Measurements from ENCODE around the gene LATS2.

The LATS2 gene

GRCh38 chr13:21035498-21035897 is 25.9 kb downstream of the LATS2 start:
- Histone ChIP-seq H3K4ac (ENCODE audit: low read depth, low read length) (peak overlapping the region; percentile 78), H3K4me3 (ENCODE audit: low read depth, low read length) (no peak overlapping the region)
- WGBS (ENCODE audit: extremely low coverage, insufficient coverage, insufficient read length), result no CpG with 5 or more reads among the region's 5 CpGs

GRCh38 chr13:21034603-21035191 is 26.7 kb downstream of the LATS2 start:
- no peaks in the 10 kb centered on the region for H3K27me3 ChIP-seq (ENCODE audit: insufficient read depth, low read length)
- no peak overlapping the region for H3K4me2 ChIP-seq (ENCODE audit: low read length)
- H3K4me3 ChIP-seq (ENCODE audit: low read depth, low read length), result no peak overlapping the region
- H2AK5ac ChIP-seq (ENCODE audit: low read length), result no peak overlapping the region
- peaks cover 26% of the 10 kb centered on the region for H3K79me2 ChIP-seq (ENCODE audit: control insufficient read depth, insufficient read depth, low read length, poor library complexity)
- peak overlapping the region; percentile 73 for H3K4ac ChIP-seq (ENCODE audit: low read depth, low read length)
- H3K9ac ChIP-seq (ENCODE audit: low read length), result no peak overlapping the region
- H4K8ac ChIP-seq (ENCODE audit: low read depth, low read length), result no peak overlapping the region
- no peak overlapping the region for H3K27ac ChIP-seq (ENCODE audit: low read depth, low read length)
- no peak overlapping the region for H4K91ac ChIP-seq (ENCODE audit: low read depth, low read length)
- peaks cover 2% of the 10 kb centered on the region for H3K9me3 ChIP-seq (ENCODE audit: insufficient read depth, low read depth, low read length)
- H3K4me1 ChIP-seq (ENCODE audit: control insufficient read depth in 1 of 2, insufficient read depth in 2 of 2, low read length in 2 of 2), result peaks cover 8 to 10% of the 10 kb centered on the region in 2 experiments
- no peak overlapping the region for H3K18ac ChIP-seq (ENCODE audit: low read length)
- no peak overlapping the region for H3K23ac ChIP-seq (ENCODE audit: low read length)
- no peak for DNase-seq
- no peak overlapping the region for H3K14ac ChIP-seq (ENCODE audit: low read length)
- H3K36me3 ChIP-seq (ENCODE audit: control insufficient read depth in 1 of 2, insufficient read depth in 2 of 2, low read length in 2 of 2), result peaks cover 15 to 17% of the 10 kb centered on the region in 2 experiments
- H3K79me1 ChIP-seq (ENCODE audit: low read length), result no peaks in the 10 kb centered on the region
- no peak overlapping the region for H2BK5ac ChIP-seq (ENCODE audit: low read depth, low read length, poor library complexity)
- no peak overlapping the region for H2BK120ac ChIP-seq (ENCODE audit: insufficient read depth, low read length, poor library complexity)
- no CpG with 5 or more reads among the region's 8 CpGs for WGBS (ENCODE audit: extremely low coverage, insufficient coverage, insufficient read length)
- no peak overlapping the region for H2BK12ac ChIP-seq (ENCODE audit: low read length)
- peak overlapping the region; percentile 4 for H2AFZ ChIP-seq (ENCODE audit: insufficient read depth, low read length, poor library complexity)
- H4K12ac ChIP-seq (ENCODE audit: low read depth, low read length), result no peak overlapping the region

More at GRCh38 chr13:21035498-21035897, 25.9 kb downstream of the LATS2 start:
- Histone ChIP-seq H2BK12ac (ENCODE audit: low read length) (no peak overlapping the region), H4K8ac (ENCODE audit: low read depth, low read length) (no peak overlapping the region), H3K79me2 (ENCODE audit: control insufficient read depth, insufficient read depth, low read length, poor library complexity) (peaks cover 25% of the 10 kb centered on the region), H3K79me1 (ENCODE audit: low read length) (no peaks in the 10 kb centered on the region), H2AK5ac (ENCODE audit: low read length) (no peak overlapping the region), H3K9ac (ENCODE audit: low read length) (no peak overlapping the region), H3K14ac (ENCODE audit: low read length) (no peak overlapping the region), H3K23ac (ENCODE audit: low read length) (no peak overlapping the region), H3K4me1 (ENCODE audit: control insufficient read depth in 1 of 2, insufficient read depth in 2 of 2, low read length in 2 of 2) (peaks cover 8 to 10% of the 10 kb centered on the region in 2 experiments), H3K27ac (ENCODE audit: low read depth, low read length) (no peak overlapping the region), H3K18ac (ENCODE audit: low read length) (no peak overlapping the region), H3K4me2 (ENCODE audit: low read length) (no peak overlapping the region), H3K36me3 (ENCODE audit: control insufficient read depth in 1 of 2, insufficient read depth in 2 of 2, low read length in 2 of 2) (peaks cover 15 to 17% of the 10 kb centered on the region in 2 experiments), H4K91ac (ENCODE audit: low read depth, low read length) (no peak overlapping the region), H3K9me3 (ENCODE audit: insufficient read depth, low read depth, low read length) (peaks cover 2% of the 10 kb centered on the region), H2AFZ (ENCODE audit: insufficient read depth, low read length, poor library complexity) (no peak overlapping the region), H4K12ac (ENCODE audit: low read depth, low read length) (no peak overlapping the region), H2BK5ac (ENCODE audit: low read depth, low read length, poor library complexity) (no peak overlapping the region), H3K27me3 (ENCODE audit: insufficient read depth, low read length) (no peaks in the 10 kb centered on the region), H2BK120ac (ENCODE audit: insufficient read depth, low read length, poor library complexity) (no peak overlapping the region)
- DNase-seq, result no peak

GRCh38 chr13:21033856-21034602 is 27.4 kb downstream of the LATS2 start:
- no peak overlapping the region for H4K12ac ChIP-seq (ENCODE audit: low read depth, low read length)

GRCh38 chr13:21033212-21033840 is 28.1 kb downstream of the LATS2 start:
- no peak overlapping the region for H2BK5ac ChIP-seq (ENCODE audit: low read depth, low read length, poor library complexity)
- DNase-seq, result no peak
- H3K4me2 ChIP-seq (ENCODE audit: low read length), result no peak overlapping the region
- H3K9ac ChIP-seq (ENCODE audit: low read length), result no peak overlapping the region
- H3K18ac ChIP-seq (ENCODE audit: low read length), result no peak overlapping the region
- H3K79me2 ChIP-seq (ENCODE audit: control insufficient read depth, insufficient read depth, low read length, poor library complexity), result peaks cover 25% of the 10 kb centered on the region
- no peak overlapping the region for H2BK120ac ChIP-seq (ENCODE audit: insufficient read depth, low read length, poor library complexity)
- no peak overlapping the region for H3K27ac ChIP-seq (ENCODE audit: low read depth, low read length)
- H3K9me3 ChIP-seq (ENCODE audit: insufficient read depth, low read depth, low read length), result peaks cover 2% of the 10 kb centered on the region
- H3K4ac ChIP-seq (ENCODE audit: low read depth, low read length), result peak overlapping the region; percentile 80
- no peak overlapping the region for H4K12ac ChIP-seq (ENCODE audit: low read depth, low read length)
- H3K27me3 ChIP-seq (ENCODE audit: insufficient read depth, low read length), result no peaks in the 10 kb centered on the region
- no peak overlapping the region for H3K4me3 ChIP-seq (ENCODE audit: low read depth, low read length)
- no CpG with 5 or more reads among the region's 8 CpGs for WGBS (ENCODE audit: extremely low coverage, insufficient coverage, insufficient read length)
- H2AFZ ChIP-seq (ENCODE audit: insufficient read depth, low read length, poor library complexity), result no peak overlapping the region
- H3K14ac ChIP-seq (ENCODE audit: low read length), result no peak overlapping the region
- no peak overlapping the region for H4K8ac ChIP-seq (ENCODE audit: low read depth, low read length)
- H4K91ac ChIP-seq (ENCODE audit: low read depth, low read length), result no peak overlapping the region
- H2BK12ac ChIP-seq (ENCODE audit: low read length), result no peak overlapping the region
- no peak overlapping the region for H2AK5ac ChIP-seq (ENCODE audit: low read length)
- H3K36me3 ChIP-seq (ENCODE audit: control insufficient read depth in 1 of 2, insufficient read depth in 2 of 2, low read length in 2 of 2), result peaks cover 14 to 16% of the 10 kb centered on the region in 2 experiments
- no peak overlapping the region for H3K23ac ChIP-seq (ENCODE audit: low read length)
- peaks cover 8 to 10% of the 10 kb centered on the region in 2 experiments for H3K4me1 ChIP-seq (ENCODE audit: control insufficient read depth in 1 of 2, insufficient read depth in 2 of 2, low read length in 2 of 2)
- H3K79me1 ChIP-seq (ENCODE audit: low read length), result no peaks in the 10 kb centered on the region

More at GRCh38 chr13:21033856-21034602, 27.4 kb downstream of the LATS2 start:
- Histone ChIP-seq H2AK5ac (ENCODE audit: low read length) (no peak overlapping the region), H3K14ac (ENCODE audit: low read length) (no peak overlapping the region), H3K4me2 (ENCODE audit: low read length) (no peak overlapping the region), H3K18ac (ENCODE audit: low read length) (no peak overlapping the region), H3K4me1 (ENCODE audit: control insufficient read depth in 1 of 2, insufficient read depth in 2 of 2, low read length in 2 of 2) (peaks cover 8 to 10% of the 10 kb centered on the region in 2 experiments), H3K4ac (ENCODE audit: low read depth, low read length) (peak overlapping the region; percentile 73), H2BK5ac (ENCODE audit: low read depth, low read length, poor library complexity) (no peak overlapping the region), H3K36me3 (ENCODE audit: control insufficient read depth in 1 of 2, insufficient read depth in 2 of 2, low read length in 2 of 2) (peaks cover 14% of the 10 kb centered on the region in 2 experiments), H2AFZ (ENCODE audit: insufficient read depth, low read length, poor library complexity) (peak overlapping the region; percentile 4), H2BK12ac (ENCODE audit: low read length) (no peak overlapping the region), H3K79me1 (ENCODE audit: low read length) (no peaks in the 10 kb centered on the region), H3K9me3 (ENCODE audit: insufficient read depth, low read depth, low read length) (peaks cover 2% of the 10 kb centered on the region), H3K27me3 (ENCODE audit: insufficient read depth, low read length) (no peaks in the 10 kb centered on the region), H4K91ac (ENCODE audit: low read depth, low read length) (no peak overlapping the region), H3K9ac (ENCODE audit: low read length) (no peak overlapping the region), H3K23ac (ENCODE audit: low read length) (no peak overlapping the region), H3K4me3 (ENCODE audit: low read depth, low read length) (no peak overlapping the region), H3K79me2 (ENCODE audit: control insufficient read depth, insufficient read depth, low read length, poor library complexity) (peaks cover 25% of the 10 kb centered on the region), H2BK120ac (ENCODE audit: insufficient read depth, low read length, poor library complexity) (no peak overlapping the region), H3K27ac (ENCODE audit: low read depth, low read length) (no peak overlapping the region), H4K8ac (ENCODE audit: low read depth, low read length) (no peak overlapping the region)
- no CpG with 5 or more reads among the region's 13 CpGs for WGBS (ENCODE audit: extremely low coverage, insufficient coverage, insufficient read length)
- DNase-seq, result peak; percentile 40 to 67

Measured in trophoblast cell (in vitro differentiated cells and primary cell).